Upper lobe of left lung (tissue), 4 donors: Measurements from ENCODE around the gene CAPN2.

Experiments used
- POLR2A ChIP-seq, 4 donors: fragments of 450-650 bp; IDR thresholded peaks; one replicate each; pipeline ENCODE4 v1.5.1; 2016 to 2017; ENCODE audit warnings: antibody characterized with exemption in 4 of 4, mild to moderate bottlenecking in 2 of 4
- POLR2AphosphoS5 ChIP-seq, 2 donors: sonication (generic); formaldehyde crosslinking; IDR thresholded peaks; one replicate each; pipeline ENCODE4 v1.5.1; 2017; ENCODE audit warnings: antibody characterized with exemption in 2 of 2
- TF ChIP-seq, protein P1 (sequence below), 6 experiments: fragments of 450-650 bp in 4 of 6; fragments of 200-600 bp in 2 of 6; sonication (generic) in 2 of 6; IDR thresholded peaks; one replicate each; pipeline ENCODE4 v1.5.1; 2016 to 2019; ENCODE audit warnings: antibody characterized with exemption in 6 of 6

DNA sequence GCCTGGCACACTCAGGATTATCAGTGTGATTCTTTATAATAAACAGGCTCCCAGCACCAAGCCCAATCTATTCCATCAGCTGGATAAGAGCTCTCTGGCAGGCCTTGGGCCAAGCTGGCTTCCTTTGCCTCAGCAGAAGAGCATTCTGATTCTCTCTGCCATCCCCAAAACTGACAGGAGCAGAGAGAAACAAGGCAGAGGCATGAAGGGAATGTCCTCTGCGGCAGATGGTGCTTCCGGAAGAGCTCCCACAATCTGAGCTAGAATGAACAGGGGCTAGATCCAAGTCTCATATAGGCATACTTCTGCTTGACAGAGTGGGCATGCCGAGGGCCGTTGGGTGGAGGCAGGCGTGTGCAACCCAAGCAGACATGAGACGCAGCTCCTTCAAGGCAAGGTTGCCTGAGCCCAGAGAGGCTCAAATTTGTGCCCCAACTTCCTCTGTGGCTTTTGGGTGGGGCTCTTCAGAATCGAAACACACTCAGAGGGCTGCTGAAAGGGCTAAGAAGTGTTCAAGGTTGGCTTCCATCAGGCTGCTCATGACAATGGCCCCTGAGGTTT is 4.0 kb downstream of the CAPN2 start:
- TF ChIP-seq, protein P1, sequence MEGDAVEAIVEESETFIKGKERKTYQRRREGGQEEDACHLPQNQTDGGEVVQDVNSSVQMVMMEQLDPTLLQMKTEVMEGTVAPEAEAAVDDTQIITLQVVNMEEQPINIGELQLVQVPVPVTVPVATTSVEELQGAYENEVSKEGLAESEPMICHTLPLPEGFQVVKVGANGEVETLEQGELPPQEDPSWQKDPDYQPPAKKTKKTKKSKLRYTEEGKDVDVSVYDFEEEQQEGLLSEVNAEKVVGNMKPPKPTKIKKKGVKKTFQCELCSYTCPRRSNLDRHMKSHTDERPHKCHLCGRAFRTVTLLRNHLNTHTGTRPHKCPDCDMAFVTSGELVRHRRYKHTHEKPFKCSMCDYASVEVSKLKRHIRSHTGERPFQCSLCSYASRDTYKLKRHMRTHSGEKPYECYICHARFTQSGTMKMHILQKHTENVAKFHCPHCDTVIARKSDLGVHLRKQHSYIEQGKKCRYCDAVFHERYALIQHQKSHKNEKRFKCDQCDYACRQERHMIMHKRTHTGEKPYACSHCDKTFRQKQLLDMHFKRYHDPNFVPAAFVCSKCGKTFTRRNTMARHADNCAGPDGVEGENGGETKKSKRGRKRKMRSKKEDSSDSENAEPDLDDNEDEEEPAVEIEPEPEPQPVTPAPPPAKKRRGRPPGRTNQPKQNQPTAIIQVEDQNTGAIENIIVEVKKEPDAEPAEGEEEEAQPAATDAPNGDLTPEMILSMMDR (IDR thresholded peaks at IDR 0.05), result no peak
- TF ChIP-seq POLR2AphosphoS5 (IDR thresholded peaks at IDR 0.05) (no peak), POLR2A (IDR thresholded peaks at IDR 0.05) (peak in 1 of 4 donors; percentile 16)
